Nephron (organoid): Measurements from ENCODE around the gene CCDC141.

ENCODE experiments used
- H3K27ac Mint-ChIP-seq, 3 experiments: 2 replicates each; pipeline ENCODE4 v1.8.0; 2020; ENCODE audit warnings: mixed read lengths in 3 of 3, mild to moderate bottlenecking in 2 of 3, moderate library complexity in 1 of 3
- H3K27me3 Mint-ChIP-seq: 2 replicates; pipeline ENCODE4 v1.8.0; 2021; ENCODE audit warnings: low read depth, mild to moderate bottlenecking, moderate library complexity, mixed read lengths
- H3K36me3 Mint-ChIP-seq: 2 replicates; pipeline ENCODE4 v1.8.0; 2020; ENCODE audit warnings: low read depth, mixed read lengths
- H3K4me1 Mint-ChIP-seq: 2 replicates; pipeline ENCODE4 v1.8.0; 2020; ENCODE audit warnings: mixed read lengths
- H3K4me3 Mint-ChIP-seq, 3 experiments: 2 replicates each; pipeline ENCODE4 v1.8.0; 2020; ENCODE audit warnings: mild to moderate bottlenecking in 3 of 3, mixed read lengths in 3 of 3, moderate library complexity in 2 of 3
- H3K9me3 Mint-ChIP-seq: 2 replicates; pipeline ENCODE4 v1.8.0; 2020; ENCODE audit warnings: mixed read lengths
- CTCF ChIP-seq, 3 experiments: fragments of 200-600 bp; sonication (generic); IDR thresholded peaks; one replicate each; pipeline ENCODE4 v1.5.0; 2021; ENCODE audit warnings: antibody characterized with exemption in 3 of 3; ENCODE audit not compliant: unreplicated experiment in 3 of 3

The CCDC141 gene

GRCh38 chr2:178782236-178782635 lies 267.7 kb downstream of the CCDC141 start:
- Mint-ChIP-seq H3K27me3 (no peaks in the 10 kb centered on the region), H3K9me3 (no peaks in the 10 kb centered on the region)

More at GRCh38 chr2:178782236-178782635, 267.7 kb downstream of the CCDC141 start:
- H3K36me3 Mint-ChIP-seq = no peaks in the 10 kb centered on the region
- TF ChIP-seq CTCF (IDR thresholded peaks at IDR 0.05; ENCODE audit: unreplicated experiment in 3 of 3) = no peak
- H3K4me3 Mint-ChIP-seq = no peak overlapping the region
- H3K27ac Mint-ChIP-seq = no peak overlapping the region
- H3K4me1 Mint-ChIP-seq = no peaks in the 10 kb centered on the region
